SK-N-SH (cell line): ENCODE measurements around the gene VSIG10.

Source experiments
- CTCF ChIP-seq: fragments of 200-600 bp; sonication (generic); IDR thresholded peaks from 2 replicates; pipeline ENCODE4 v1.6.1; 2017; ENCODE audit warnings: antibody characterized with exemption, mild to moderate bottlenecking, moderate library complexity
- FOXJ3 ChIP-seq: sonication (generic); formaldehyde crosslinking; IDR thresholded peaks from 2 replicates; pipeline ENCODE4 v1.5.1; 2020; ENCODE audit warnings: mild to moderate bottlenecking, missing genetic modification reagents
- MAX ChIP-seq: IDR thresholded peaks from 2 replicates; pipeline ENCODE4 v1.4.0; 2012; ENCODE audit warnings: low read depth
- POLR2AphosphoS5 ChIP-seq: IDR thresholded peaks from 2 replicates; pipeline ENCODE4 v1.6.1; 2012; ENCODE audit warnings: low read depth, low read length
- REST ChIP-seq: IDR thresholded peaks from 2 replicates; pipeline ENCODE4 v1.6.1; 2012; ENCODE audit warnings: mild to moderate bottlenecking, low read depth, low read length, moderate library complexity
- RXRA ChIP-seq: IDR thresholded peaks from 2 replicates; pipeline ENCODE4 v1.4.0; 2012; ENCODE audit warnings: low read depth, mild to moderate bottlenecking, borderline replicate concordance
- TCF12 ChIP-seq: IDR thresholded peaks from 2 replicates; pipeline ENCODE4 v1.4.0; 2012
- USF2 ChIP-seq: fragments of 150-350 bp; IDR thresholded peaks from 2 replicates; pipeline ENCODE4 v1.6.1; 2017; ENCODE audit warnings: antibody characterized with exemption, low read length, low read depth, borderline replicate concordance

- TF ChIP-seq CTCF (no peak), REST (no peak), RXRA (no peak), POLR2AphosphoS5 (no peak), TCF12 (no peak), USF2 (no peak), MAX (no peak), FOXJ3 (CRISPR knock-in tag) (no peak)
These were observed 38.4 kb downstream of the VSIG10 start for GRCh38 chr12:118065380-118065779.
